Activated CD8-positive, alpha-beta T cell treated with anti-CD3 and anti-CD28 coated beads, Interleukin-2, amount 10 ng/mL, durations not matched to agents 7 days and 5 days (primary cell): Measurements from ENCODE around the gene PTPN3. TPM values are rescaled to one million over a fixed set of nuclear protein-coding genes. Genes with fewer than 3 reads are reported as not detected.

Source experiments
- ATAC-seq: fragments of 150-1000 bp; cut with Tn5 transposase; one replicate; pipeline ENCODE4 v1.10.0; 2021; ENCODE audit warnings: moderate library complexity
- CTCF ChIA-PET: fragments of 350-600 bp; sonication (Branson Sonifier 250); formaldehyde crosslinking; loops from one replicate; lab custom pipeline; 2021; ENCODE audit warnings: antibody characterized with exemption; lab: Charles Lee
- POLR2A ChIA-PET: fragments of 350-600 bp; sonication (Branson Sonifier 250); formaldehyde crosslinking; loops from one replicate; lab custom pipeline; 2021; ENCODE audit warnings: antibody characterized with exemption; lab: Charles Lee
- DNase-seq: peaks from one replicate; pipeline ENCODE4 v3.0.0-alpha.2; 2020
- H3K27ac Mint-ChIP-seq: one replicate; pipeline ENCODE4 v1.8.0; 2021; ENCODE audit warnings: mild to moderate bottlenecking, mixed read lengths
- H3K27me3 Mint-ChIP-seq: one replicate; pipeline ENCODE4 v1.8.0; 2021; ENCODE audit warnings: low read depth, mixed read lengths
- H3K36me3 Mint-ChIP-seq: one replicate; pipeline ENCODE4 v1.8.0; 2021; ENCODE audit warnings: low read depth, mixed read lengths
- H3K4me1 Mint-ChIP-seq: one replicate; pipeline ENCODE4 v1.8.0; 2021; ENCODE audit warnings: low read depth, mixed read lengths
- H3K4me3 Mint-ChIP-seq: one replicate; pipeline ENCODE4 v1.8.0; 2021; ENCODE audit warnings: mild to moderate bottlenecking, mixed read lengths
- H3K9me3 Mint-ChIP-seq: one replicate; pipeline ENCODE4 v1.8.0; 2022; ENCODE audit warnings: mixed read lengths; ENCODE audit not compliant: insufficient read depth
- total RNA-seq, 2 experiments: library from RNA; stranded (reverse); gene quantifications; one replicate each; pipeline ENCODE4 v1.2.3, GENCODE V29; 2021

Gene PTPN3
- total RNA-seq, 2 experiments from 2014 or later, result 0.03 TPM; not detected in 1

DNA sequence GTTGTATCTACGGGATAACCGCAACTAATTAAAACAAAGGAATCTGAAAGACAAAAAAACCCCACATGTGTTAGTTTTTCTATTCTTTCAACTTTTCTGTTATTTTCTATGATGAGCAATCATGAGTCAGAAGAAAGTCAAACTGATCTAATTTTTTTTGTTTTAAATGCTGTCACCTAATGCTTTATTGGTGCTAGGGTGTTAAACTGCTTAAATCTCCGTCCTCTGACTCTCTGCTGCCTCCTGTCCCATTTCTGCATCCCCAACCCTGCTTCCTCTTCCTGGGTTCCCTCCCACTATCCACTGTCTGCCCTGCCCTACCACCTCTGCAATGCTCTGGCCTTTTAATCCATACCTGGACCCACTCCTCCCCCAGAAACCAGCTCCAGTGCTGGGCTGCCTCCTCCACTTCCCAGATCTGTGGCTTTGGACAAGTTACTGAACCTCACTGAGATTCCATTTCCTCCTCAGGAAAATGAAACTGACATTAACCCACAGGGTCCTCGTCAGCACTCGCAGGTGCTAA is 15.7 kb downstream of the PTPN3 start:
- no peak overlapping the region for H3K4me3 Mint-ChIP-seq
- no peaks in the 10 kb centered on the region for H3K4me1 Mint-ChIP-seq
- DNase-seq (no peak), ATAC-seq (no peak)
- ChIA-PET POLR2A (no interaction called here), CTCF (interaction anchor here (1.8 kb wide), 1 partner anchor 13 kb away, joined by 7 read pairs; no protein-coding TSS in a partner anchor)
- H3K9me3 Mint-ChIP-seq, result no peaks in the 10 kb centered on the region
- no peaks in the 10 kb centered on the region for H3K36me3 Mint-ChIP-seq
- no peak overlapping the region for H3K27ac Mint-ChIP-seq
- H3K27me3 Mint-ChIP-seq, result peaks cover 26% of the 10 kb centered on the region

DNA sequence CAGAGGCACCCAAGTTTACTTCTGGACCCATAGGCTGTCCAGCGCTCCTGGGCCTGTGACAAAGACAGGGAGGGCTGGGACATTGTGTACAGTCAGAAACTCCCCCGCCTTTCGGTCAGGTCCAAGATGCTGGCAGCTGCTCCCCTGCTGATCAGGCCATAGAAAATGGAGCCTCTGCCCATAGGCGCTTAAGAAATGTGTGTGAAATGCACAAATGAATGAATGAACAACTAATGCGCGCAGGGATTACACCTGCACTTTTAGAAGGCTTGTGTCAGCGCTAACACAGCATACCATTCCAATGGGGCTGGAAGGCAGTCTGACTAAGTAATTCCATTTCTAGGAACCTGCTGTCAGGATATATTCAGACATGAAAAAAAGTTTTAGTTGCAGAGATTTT is 16.3 kb downstream of the PTPN3 start:
- H3K4me1 Mint-ChIP-seq, result no peaks in the 10 kb centered on the region
- ATAC-seq (no peak), DNase-seq (no peak)
- ChIA-PET POLR2A (no interaction called here), CTCF (no interaction called here)
- H3K36me3 Mint-ChIP-seq, result no peaks in the 10 kb centered on the region
- no peak overlapping the region for H3K27ac Mint-ChIP-seq
- no peak overlapping the region for H3K4me3 Mint-ChIP-seq
- H3K27me3 Mint-ChIP-seq, result peaks cover 26% of the 10 kb centered on the region
- no peaks in the 10 kb centered on the region for H3K9me3 Mint-ChIP-seq

DNA sequence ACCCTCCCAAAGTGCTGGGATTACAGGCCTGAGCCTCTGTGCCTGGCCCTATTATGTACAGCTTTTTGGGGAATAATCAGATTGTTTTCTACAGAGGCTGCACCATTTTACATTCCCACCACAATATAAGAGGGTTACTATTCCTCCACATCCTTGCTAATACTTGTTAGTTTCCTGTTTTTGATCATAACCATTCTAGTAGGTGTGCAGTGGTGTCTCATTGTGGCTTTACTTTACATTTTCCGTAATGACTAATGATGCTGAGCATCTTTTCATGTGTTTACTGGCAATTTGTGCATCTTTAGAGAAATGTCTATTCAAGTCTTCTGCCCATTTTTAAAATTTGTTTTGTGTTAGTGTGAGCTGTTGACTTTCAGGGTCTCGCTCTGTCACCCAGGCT is 18.3 kb downstream of the PTPN3 start:
- DNase-seq, result no peak
- Mint-ChIP-seq H3K4me3 (no peak overlapping the region), H3K36me3 (no peaks in the 10 kb centered on the region), H3K9me3 (no peaks in the 10 kb centered on the region), H3K27me3 (peaks cover 22% of the 10 kb centered on the region), H3K27ac (no peak overlapping the region), H3K4me1 (no peaks in the 10 kb centered on the region)
- ChIA-PET CTCF (interaction anchor here (1.4 kb wide), 1 partner anchor 10 kb away, joined by 5 read pairs; no protein-coding TSS in a partner anchor), POLR2A (no interaction called here)
- no peak for ATAC-seq

DNA sequence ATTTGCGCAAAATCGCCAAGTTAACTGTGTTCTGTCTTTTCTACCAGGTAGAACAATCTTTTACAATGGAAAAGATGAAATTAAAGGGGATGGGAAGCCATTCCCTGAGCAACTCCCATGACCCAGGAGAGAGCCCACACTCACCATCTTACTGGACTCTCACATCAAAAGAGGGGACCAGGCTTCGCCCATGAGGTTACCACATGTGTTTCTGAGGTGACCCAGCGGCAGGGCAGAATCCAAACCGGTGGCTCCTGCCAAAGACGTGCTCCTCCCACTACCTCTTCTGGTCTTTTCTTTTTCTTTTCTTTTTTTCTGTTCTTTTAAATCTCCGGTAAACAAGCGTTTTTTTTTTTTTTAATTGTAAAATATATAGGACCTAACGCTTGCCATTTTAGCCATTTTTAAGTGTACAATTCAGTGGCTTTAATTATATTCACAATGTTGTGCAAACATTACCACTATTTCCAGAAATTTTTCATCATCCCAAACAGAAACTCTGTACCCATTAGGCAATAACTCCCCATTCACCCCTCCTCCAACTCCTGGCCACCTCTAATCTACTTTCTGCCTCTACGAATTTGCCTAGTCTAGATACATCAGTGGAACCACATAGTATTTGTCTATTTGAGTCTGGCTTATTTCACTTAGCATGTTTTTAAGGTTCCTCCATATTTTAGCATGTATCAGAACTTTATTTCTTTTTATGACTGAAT is 19.3 kb downstream of the PTPN3 start:
- Mint-ChIP-seq H3K4me3 (no peak overlapping the region), H3K4me1 (no peaks in the 10 kb centered on the region), H3K27ac (no peak overlapping the region), H3K9me3 (no peaks in the 10 kb centered on the region), H3K36me3 (no peaks in the 10 kb centered on the region), H3K27me3 (peaks cover 29% of the 10 kb centered on the region)
- CTCF ChIA-PET, result interaction anchor here (1.4 to 1.6 kb wide), 2 partner anchors 9 kb away, joined by 5 read pairs; no protein-coding TSS in a partner anchor
- POLR2A ChIA-PET, result no interaction called here
- no peak for DNase-seq
- ATAC-seq, result no peak

DNA sequence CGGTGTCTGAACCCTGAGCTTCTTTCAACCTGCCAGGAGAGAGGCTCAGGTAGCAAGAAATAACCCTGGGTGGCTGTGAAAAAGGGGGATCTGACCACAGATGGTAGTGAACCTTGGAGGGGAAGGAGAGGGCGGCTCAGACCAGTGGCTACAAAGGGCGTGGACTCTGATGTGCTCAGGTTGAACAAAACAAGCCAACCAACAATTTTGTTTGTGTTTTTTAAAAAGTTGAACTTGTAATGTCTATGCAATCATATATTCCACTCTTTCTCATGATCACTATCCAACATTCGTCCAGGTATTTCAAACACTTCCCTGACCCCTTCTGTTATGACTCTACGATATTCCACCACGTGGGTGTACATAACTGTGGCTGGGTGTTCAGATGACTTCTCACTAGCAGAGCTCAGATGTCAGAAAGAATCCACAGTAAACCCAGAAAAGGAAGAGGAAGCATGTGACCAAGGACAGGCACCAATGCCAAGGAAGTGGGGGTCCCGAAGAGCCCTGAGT is 20.0 kb downstream of the PTPN3 start:
- ATAC-seq (no peak), DNase-seq (no peak)
- H3K4me1 Mint-ChIP-seq, result no peaks in the 10 kb centered on the region
- H3K4me3 Mint-ChIP-seq, result no peak overlapping the region
- ChIA-PET POLR2A (no interaction called here), CTCF (interaction anchor here (1.6 kb wide), 1 partner anchor 9 kb away, joined by 5 read pairs; no protein-coding TSS in a partner anchor)
- H3K9me3 Mint-ChIP-seq, result no peaks in the 10 kb centered on the region
- no peaks in the 10 kb centered on the region for H3K36me3 Mint-ChIP-seq
- peaks cover 31% of the 10 kb centered on the region for H3K27me3 Mint-ChIP-seq
- H3K27ac Mint-ChIP-seq, result no peak overlapping the region

DNA sequence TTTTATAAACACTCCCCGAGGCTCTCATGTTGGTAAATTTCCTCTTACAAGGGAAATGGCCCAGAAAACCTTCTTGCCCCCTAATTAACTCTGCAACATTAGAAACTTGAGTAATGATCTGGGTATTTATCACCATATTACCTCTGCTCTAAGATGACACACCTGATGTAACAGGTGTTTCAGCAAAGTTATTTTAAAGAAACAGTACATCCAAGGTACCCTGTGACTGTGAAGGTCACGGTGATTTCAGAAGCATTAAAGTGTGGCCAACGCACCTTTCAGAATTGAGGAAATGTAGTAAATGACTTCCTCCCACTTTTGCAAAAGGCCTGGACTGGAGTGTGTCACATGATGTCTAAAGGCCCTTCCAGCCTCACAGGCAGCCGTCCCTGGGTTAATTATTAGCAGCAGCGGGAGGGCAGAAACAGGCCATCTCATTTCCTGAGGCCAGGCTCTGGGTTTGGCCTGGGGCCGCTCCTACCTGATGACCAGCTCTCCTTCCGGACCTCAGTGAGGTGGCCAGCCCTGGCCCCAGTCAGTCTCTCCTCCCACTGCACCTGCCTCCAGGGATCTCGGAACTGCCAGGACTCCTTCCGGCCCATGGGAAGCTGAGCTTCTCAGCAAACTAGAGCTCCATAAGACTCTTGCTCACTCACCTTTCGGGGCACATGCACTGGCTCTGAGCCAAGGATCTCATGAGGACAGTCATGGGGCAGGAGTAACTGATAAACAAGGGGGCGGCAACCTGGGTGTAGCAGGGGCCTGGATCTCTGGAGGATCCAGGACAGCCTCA is 20.7 kb downstream of the PTPN3 start:
- H3K27me3 Mint-ChIP-seq, result peaks cover 25% of the 10 kb centered on the region
- CTCF ChIA-PET, result interaction anchor here (1.6 kb wide), 1 partner anchor 8 kb away, joined by 5 read pairs; no protein-coding TSS in a partner anchor
- POLR2A ChIA-PET, result no interaction called here
- no peak overlapping the region for H3K4me3 Mint-ChIP-seq
- H3K9me3 Mint-ChIP-seq, result no peaks in the 10 kb centered on the region
- ATAC-seq (no peak), DNase-seq (no peak)
- no peaks in the 10 kb centered on the region for H3K36me3 Mint-ChIP-seq
- no peak overlapping the region for H3K27ac Mint-ChIP-seq
- H3K4me1 Mint-ChIP-seq, result no peaks in the 10 kb centered on the region

DNA sequence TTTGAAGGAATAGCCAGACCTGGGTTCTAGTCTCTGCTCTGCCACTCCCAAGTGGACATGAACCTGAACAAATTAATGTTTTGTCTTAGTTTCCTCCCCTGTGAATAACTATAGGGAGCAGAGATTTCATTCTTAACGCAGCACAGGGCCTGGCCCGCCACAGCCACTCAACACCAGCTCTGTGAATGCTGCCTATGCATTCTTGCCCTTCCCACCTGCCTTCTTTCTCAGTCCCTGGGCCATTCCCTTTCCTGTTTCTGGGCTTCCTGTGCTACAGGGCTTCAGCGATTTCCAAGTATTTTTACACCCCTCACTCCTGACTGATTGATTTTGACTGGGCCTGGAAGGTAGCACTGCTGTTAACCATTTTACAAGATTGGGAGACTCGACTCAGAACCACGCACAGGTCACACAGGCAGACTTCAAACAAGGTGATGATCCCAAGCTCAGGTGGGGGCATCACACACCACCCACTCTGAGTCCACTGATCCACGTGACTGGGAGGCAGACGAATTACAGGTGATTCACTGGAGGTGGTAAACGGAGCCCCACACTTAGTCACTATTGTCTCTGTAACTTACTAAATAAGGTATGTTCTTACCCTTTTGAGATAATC is 21.4 kb downstream of the PTPN3 start:
- no peak for DNase-seq
- POLR2A ChIA-PET, result no interaction called here
- H3K27me3 Mint-ChIP-seq, result peaks cover 27% of the 10 kb centered on the region
- CTCF ChIA-PET, result no interaction called here
- no peaks in the 10 kb centered on the region for H3K4me1 Mint-ChIP-seq
- no peaks in the 10 kb centered on the region for H3K9me3 Mint-ChIP-seq
- no peaks in the 10 kb centered on the region for H3K36me3 Mint-ChIP-seq
- no peak overlapping the region for H3K4me3 Mint-ChIP-seq
- no peak for ATAC-seq
- H3K27ac Mint-ChIP-seq, result no peak overlapping the region

DNA sequence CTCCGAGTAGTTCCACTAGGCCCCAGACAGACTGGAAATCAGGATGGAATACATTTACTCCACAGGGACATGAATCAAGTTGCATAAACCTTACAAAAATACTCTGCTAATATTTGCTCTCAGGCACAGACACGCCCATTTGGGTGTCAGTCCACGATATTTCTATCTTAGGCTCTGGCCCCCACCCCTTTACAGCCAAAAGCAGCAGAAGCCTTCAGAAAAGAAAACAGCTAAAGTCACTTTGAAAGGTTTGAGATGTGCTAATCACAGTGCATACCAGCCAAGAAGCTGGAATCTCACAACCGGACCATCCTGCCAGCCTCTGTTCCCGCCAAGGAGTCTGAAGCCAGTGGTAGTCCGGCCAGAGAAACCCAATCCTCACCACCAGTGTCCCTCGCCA is 22.6 kb downstream of the PTPN3 start:
- H3K36me3 Mint-ChIP-seq, result no peaks in the 10 kb centered on the region
- H3K4me3 Mint-ChIP-seq, result no peak overlapping the region
- no peaks in the 10 kb centered on the region for H3K9me3 Mint-ChIP-seq
- H3K4me1 Mint-ChIP-seq, result no peaks in the 10 kb centered on the region
- POLR2A ChIA-PET, result no interaction called here
- DNase-seq, result no peak
- ATAC-seq, result no peak
- CTCF ChIA-PET, result interaction anchor here (1.8 to 2.0 kb wide), 2 partner anchors 35 to 64 kb away, joined by 4 to 10 read pairs; no protein-coding TSS in a partner anchor
- peaks cover 30% of the 10 kb centered on the region for H3K27me3 Mint-ChIP-seq
- H3K27ac Mint-ChIP-seq, result no peak overlapping the region

DNA sequence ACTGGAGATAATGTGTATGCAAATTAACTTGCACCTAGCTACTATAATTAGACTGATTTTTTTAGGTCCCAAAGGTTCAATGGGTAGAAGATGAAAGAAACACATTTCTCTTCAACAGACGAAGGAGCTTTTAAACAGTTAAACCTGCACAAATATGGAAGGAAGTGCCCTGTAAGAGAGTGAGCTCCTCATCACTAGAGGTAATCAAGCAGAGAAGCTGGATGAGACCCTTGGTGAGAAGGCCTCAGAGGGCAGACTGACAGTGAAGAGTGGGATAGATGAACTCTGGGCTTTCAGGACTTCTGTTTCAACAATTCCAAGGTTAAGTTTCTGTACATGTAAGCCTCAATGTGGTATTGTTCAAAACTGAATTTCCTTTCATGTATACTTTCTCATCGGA is 23.2 kb downstream of the PTPN3 start:
- ATAC-seq (no peak), DNase-seq (no peak)
- H3K36me3 Mint-ChIP-seq, result no peaks in the 10 kb centered on the region
- peaks cover 30% of the 10 kb centered on the region for H3K27me3 Mint-ChIP-seq
- no peaks in the 10 kb centered on the region for H3K9me3 Mint-ChIP-seq
- ChIA-PET CTCF (interaction anchor here (1.8 to 2.0 kb wide), 2 partner anchors 35 to 63 kb away, joined by 4 to 10 read pairs; no protein-coding TSS in a partner anchor), POLR2A (no interaction called here)
- no peak overlapping the region for H3K27ac Mint-ChIP-seq
- no peaks in the 10 kb centered on the region for H3K4me1 Mint-ChIP-seq
- H3K4me3 Mint-ChIP-seq, result no peak overlapping the region

DNA sequence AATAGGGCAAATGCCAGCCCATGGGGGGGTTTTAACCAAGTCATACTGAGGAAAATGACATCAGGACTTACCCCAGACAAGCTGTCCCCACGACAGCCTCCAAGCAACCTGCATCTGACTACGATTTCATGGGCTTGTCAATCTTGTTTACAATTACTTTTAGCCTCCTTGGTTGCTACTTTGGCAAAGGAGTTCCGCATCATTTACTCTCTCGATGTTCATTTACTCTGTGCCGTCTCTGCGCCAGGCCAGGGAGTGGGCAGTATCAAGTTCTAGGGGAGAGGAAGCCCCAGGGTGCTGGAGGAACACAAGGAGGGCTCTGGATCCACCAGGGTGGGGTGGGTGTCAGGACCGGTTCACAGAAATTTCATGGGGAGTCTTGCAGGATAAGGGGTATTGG is 23.9 kb downstream of the PTPN3 start:
- ChIA-PET CTCF (interaction anchor here (1.8 kb wide), 1 partner anchor 34 kb away, joined by 10 read pairs; no protein-coding TSS in a partner anchor), POLR2A (no interaction called here)
- H3K36me3 Mint-ChIP-seq, result no peaks in the 10 kb centered on the region
- DNase-seq (no peak), ATAC-seq (no peak)
- no peak overlapping the region for H3K4me3 Mint-ChIP-seq
- no peaks in the 10 kb centered on the region for H3K9me3 Mint-ChIP-seq
- H3K27me3 Mint-ChIP-seq, result peaks cover 28% of the 10 kb centered on the region
- H3K4me1 Mint-ChIP-seq, result no peaks in the 10 kb centered on the region
- no peak overlapping the region for H3K27ac Mint-ChIP-seq

DNA sequence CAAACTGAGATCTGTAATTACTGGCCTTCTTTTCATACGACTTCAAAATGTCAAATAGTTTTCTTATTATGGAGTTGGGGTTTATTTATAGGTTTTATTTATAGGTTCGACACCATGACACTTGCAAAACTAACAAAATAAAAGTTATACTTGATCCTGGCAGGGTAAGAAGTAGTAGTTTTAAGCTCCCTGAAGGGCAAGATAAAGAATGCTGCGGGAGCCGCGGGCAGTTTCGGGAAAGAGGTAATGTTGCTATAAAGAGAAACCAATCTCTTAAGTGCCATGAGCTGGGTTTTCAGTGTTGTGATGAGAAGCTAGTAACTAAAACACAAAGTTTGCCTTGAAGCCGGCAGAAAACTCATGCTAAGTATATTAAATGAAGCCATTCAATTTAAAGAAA is 24.8 kb downstream of the PTPN3 start:
- DNase-seq (no peak), ATAC-seq (no peak)
- ChIA-PET POLR2A (no interaction called here), CTCF (no interaction called here)
- peaks cover under 1% of the 10 kb centered on the region for H3K4me1 Mint-ChIP-seq
- H3K9me3 Mint-ChIP-seq, result no peaks in the 10 kb centered on the region
- peaks cover 24% of the 10 kb centered on the region for H3K27me3 Mint-ChIP-seq
- no peaks in the 10 kb centered on the region for H3K36me3 Mint-ChIP-seq
- no peak overlapping the region for H3K27ac Mint-ChIP-seq
- H3K4me3 Mint-ChIP-seq, result no peak overlapping the region
